ENCODE data around the gene HM13. TPM values are rescaled to one million over a fixed set of nuclear protein-coding genes. Genes with fewer than 3 reads are reported as not detected.

HM13 gene
- total and polyA plus RNA-seq, 2 of the 13 experiments (the other 11 are each of a cell fraction or from before 2014, with no cell fraction given) = 118 to 243 TPM

- TF ChIP-seq RERE (CRISPR knock-in tag; IDR thresholded peaks at IDR 0.05; ENCODE audit: low read depth) (no peak), SMAD9 (CRISPR knock-in tag; IDR thresholded peaks at IDR 0.05) (0 out of 2 replicates have a peak, but pooled peaks have one; percentile 65), GABPB1 (CRISPR knock-in tag; IDR thresholded peaks at IDR 0.05) (peak; percentile 29), ASH2L (IDR thresholded peaks at IDR 0.05; ENCODE audit: insufficient read length, low read depth, low read length) (peak; percentile 0), HMG20B (CRISPR knock-in tag; conservative IDR thresholded peaks at IDR 0.05) (no peak), ZNF230 (CRISPR knock-in tag; IDR thresholded peaks at IDR 0.05) (0 out of 2 replicates have a peak, but pooled peaks have one; percentile 44), CBX5 (CRISPR knock-in tag; IDR thresholded peaks at IDR 0.05; ENCODE audit: borderline replicate concordance) (0 out of 2 replicates have a peak, but pooled peaks have one; percentile 35), ZNF331 (CRISPR knock-in tag; IDR thresholded peaks at IDR 0.05) (peak; percentile 2; the same call in 1 of the 2 replicates), ZNF607 (CRISPR knock-in tag; IDR thresholded peaks at IDR 0.05; ENCODE audit: borderline replicate concordance) (peak; percentile 2; the same call in 1 of the 2 replicates), SKI (IDR thresholded peaks at IDR 0.05; ENCODE audit: partially characterized antibody) (peak; percentile 60), HNF4A (CRISPR knock-in tag; IDR thresholded peaks at IDR 0.05) (peak; percentile 32; the same call in 1 of the 2 replicates), ZNF746 (CRISPR knock-in tag; IDR thresholded peaks at IDR 0.05) (peak; percentile 83; the same call in 1 of the 2 replicates), HHEX (CRISPR knock-in tag; IDR thresholded peaks at IDR 0.05) (no peak), ZBTB40 (IDR thresholded peaks at IDR 0.05) (no peak), ZBTB40 (CRISPR knock-in tag; IDR thresholded peaks at IDR 0.05) (peak; percentile 71; the same call in 1 of the 2 replicates)
Measured at GRCh38 chr20:31569163-31570020, 55.1 kb downstream of the HM13 start (continued).

Measured in HepG2 (cell line).